Measurements from ENCODE around the gene AKAP6. TPM values are rescaled to one million over a fixed set of nuclear protein-coding genes. Genes with fewer than 3 reads are reported as not detected.
"Not testable (repeated sequence)": the region's sequence is repeated elsewhere in the genome, so short reads cannot be mapped to it uniquely, and the experiment has no call there.

The AKAP6 gene
- total RNA-seq, 1 experiment from 2014 or later, result 2.3 TPM

GRCh38 chr14:32734261-32734660 is 405.2 kb downstream of the AKAP6 start:
- no peak for DNase-seq (ENCODE audit: low spot score)
- in situ Hi-C loops (cut with HindIII; ENCODE audit: low sequenced_read_pairs), result no loop called here

GRCh38 chr14:32737621-32738020 is 408.5 kb downstream of the AKAP6 start:
- in situ Hi-C loops (cut with HindIII; ENCODE audit: low sequenced_read_pairs), result no loop called here
- DNase-seq (ENCODE audit: low spot score), result no peak

- DNase-seq (ENCODE audit: low spot score), result no peak
- in situ Hi-C loops (cut with HindIII; ENCODE audit: low sequenced_read_pairs), result no loop called here
Observed at GRCh38 chr14:32738206-32738871, 409.2 kb downstream of the AKAP6 start.

- no peak for DNase-seq (ENCODE audit: low spot score)
- in situ Hi-C loops (cut with HindIII; ENCODE audit: low sequenced_read_pairs), result no loop called here
Observed at GRCh38 chr14:32744811-32745445, 415.8 kb downstream of the AKAP6 start.

- in situ Hi-C loops (cut with HindIII; ENCODE audit: low sequenced_read_pairs), result no loop called here
- DNase-seq (ENCODE audit: low spot score), result no peak
Observed at GRCh38 chr14:32754209-32754608, 425.1 kb downstream of the AKAP6 start.

- in situ Hi-C loops (cut with HindIII; ENCODE audit: low sequenced_read_pairs), result no loop called here
- DNase-seq (ENCODE audit: low spot score), result no peak
Observed at GRCh38 chr14:32756173-32756572, 427.1 kb downstream of the AKAP6 start.

GRCh38 chr14:32756775-32757174 is 427.7 kb downstream of the AKAP6 start:
- no peak for DNase-seq (ENCODE audit: low spot score)
- in situ Hi-C loops (cut with HindIII; ENCODE audit: low sequenced_read_pairs), result no loop called here

- in situ Hi-C loops (cut with HindIII; ENCODE audit: low sequenced_read_pairs), result no loop called here
Observed at GRCh38 chr14:32757568-32757967, 428.5 kb downstream of the AKAP6 start.

GRCh38 chr14:32761381-32761968 is 432.4 kb downstream of the AKAP6 start:
- in situ Hi-C loops (cut with HindIII; ENCODE audit: low sequenced_read_pairs), result no loop called here
- no peak for DNase-seq (ENCODE audit: low spot score)

More at GRCh38 chr14:32757568-32757967, 428.5 kb downstream of the AKAP6 start:
- no peak for DNase-seq (ENCODE audit: low spot score)

GRCh38 chr14:32762886-32763285 is 433.8 kb downstream of the AKAP6 start:
- DNase-seq (ENCODE audit: low spot score), result no peak
- in situ Hi-C loops (cut with HindIII; ENCODE audit: low sequenced_read_pairs), result no loop called here

- DNase-seq (ENCODE audit: low spot score), result no peak
- in situ Hi-C loops (cut with HindIII; ENCODE audit: low sequenced_read_pairs), result no loop called here
Observed at GRCh38 chr14:32763673-32764072, 434.6 kb downstream of the AKAP6 start.

GRCh38 chr14:32764131-32764530 is 435.0 kb downstream of the AKAP6 start:
- in situ Hi-C loops (cut with HindIII; ENCODE audit: low sequenced_read_pairs), result no loop called here
- DNase-seq (ENCODE audit: low spot score), result no peak

GRCh38 chr14:32770422-32770821 is 441.3 kb downstream of the AKAP6 start:
- in situ Hi-C loops (cut with HindIII; ENCODE audit: low sequenced_read_pairs), result no loop called here
- no peak for DNase-seq (ENCODE audit: low spot score)

GRCh38 chr14:32774214-32774613 is 445.1 kb downstream of the AKAP6 start:
- no peak for DNase-seq (ENCODE audit: low spot score)
- in situ Hi-C loops (cut with HindIII; ENCODE audit: low sequenced_read_pairs), result no loop called here

- in situ Hi-C loops (cut with HindIII; ENCODE audit: low sequenced_read_pairs), result no loop called here
Observed at GRCh38 chr14:32779840-32780239, 450.7 kb downstream of the AKAP6 start.

GRCh38 chr14:32784405-32784804 is 455.3 kb downstream of the AKAP6 start:
- no peak for DNase-seq (ENCODE audit: low spot score)
- in situ Hi-C loops (cut with HindIII; ENCODE audit: low sequenced_read_pairs), result no loop called here

More at GRCh38 chr14:32779840-32780239, 450.7 kb downstream of the AKAP6 start:
- DNase-seq (ENCODE audit: low spot score), result no peak

- no peak for DNase-seq (ENCODE audit: low spot score)
- in situ Hi-C loops (cut with HindIII; ENCODE audit: low sequenced_read_pairs), result no loop called here
Observed at GRCh38 chr14:32785585-32785984, 456.5 kb downstream of the AKAP6 start.

GRCh38 chr14:32786886-32787285 is 457.8 kb downstream of the AKAP6 start:
- in situ Hi-C loops (cut with HindIII; ENCODE audit: low sequenced_read_pairs), result no loop called here
- no peak for DNase-seq (ENCODE audit: low spot score)

- in situ Hi-C loops (cut with HindIII; ENCODE audit: low sequenced_read_pairs), result not testable (repeated sequence)
Observed at GRCh38 chr14:32793033-32793432, 463.9 kb downstream of the AKAP6 start.

GRCh38 chr14:32800320-32800719 is 471.2 kb downstream of the AKAP6 start:
- in situ Hi-C loops (cut with HindIII; ENCODE audit: low sequenced_read_pairs), result no loop called here
- DNase-seq (ENCODE audit: low spot score), result no peak

More at GRCh38 chr14:32793033-32793432, 463.9 kb downstream of the AKAP6 start:
- not testable (repeated sequence) for DNase-seq (ENCODE audit: low spot score)

Measured in G401 (cell line).